Measurements from ENCODE around the gene CAPN5.
A peak's percentile ranks its signal among the peaks of the same experiment; 100 is the strongest.
"Not testable (repeated sequence)": the region's sequence is repeated elsewhere in the genome, so short reads cannot be mapped to it uniquely, and the experiment has no call there.

Gene CAPN5

GRCh38 chr11:77066229-77067042 lies at the start of gene CAPN5:
TSS of gene CAPN5 (plus strand) at chr11:77066971. CDS start at chr11:77084887, 17,916 bp downstream.
- Mint-ChIP-seq H3K4me1 (peaks cover 23% of the 10 kb centered on the region), H3K27me3 (ENCODE audit: low read depth) (peaks cover 12% of the 10 kb centered on the region), H3K4me3 (peak within 1 kb of the TSS; percentile 92 to 98 (median 97)), H3K9me3 (no peaks in the 10 kb centered on the region), H3K27ac (peak within 1 kb of the TSS; percentile 89 to 99 (median 98)), H3K36me3 (ENCODE audit: low read depth) (no peaks in the 10 kb centered on the region)
- peak in 2 of 3 experiments; percentile 5 to 33 for TF ChIP-seq CTCF (IDR thresholded peaks at IDR 0.05; ENCODE audit: unreplicated experiment in 3 of 3)

- H3K36me3 Mint-ChIP-seq (ENCODE audit: low read depth), result peaks cover 30% of the 10 kb centered on the region
- H3K9me3 Mint-ChIP-seq; H3K27me3 Mint-ChIP-seq (ENCODE audit: low read depth); H3K4me3 Mint-ChIP-seq; H3K4me1 Mint-ChIP-seq; H3K27ac Mint-ChIP-seq: not testable (repeated sequence)
Observed at GRCh38 chr11:77018396-77018924, 48.3 kb upstream of the CAPN5 start.

GRCh38 chr11:77019976-77020595 lies 46.7 kb upstream of the CAPN5 start:
- peaks cover 30% of the 10 kb centered on the region for H3K36me3 Mint-ChIP-seq (ENCODE audit: low read depth)
- no peak for TF ChIP-seq CTCF (IDR thresholded peaks at IDR 0.05; ENCODE audit: unreplicated experiment in 3 of 3)
- no peaks in the 10 kb centered on the region for H3K9me3 Mint-ChIP-seq
- H3K27ac Mint-ChIP-seq, result no peak overlapping the region
- no peaks in the 10 kb centered on the region for H3K4me1 Mint-ChIP-seq
- H3K27me3 Mint-ChIP-seq (ENCODE audit: low read depth), result no peaks in the 10 kb centered on the region
- H3K4me3 Mint-ChIP-seq, result no peak overlapping the region

GRCh38 chr11:77020734-77021133 lies 46.0 kb upstream of the CAPN5 start:
- no peak for TF ChIP-seq CTCF (IDR thresholded peaks at IDR 0.05; ENCODE audit: unreplicated experiment in 3 of 3)
- H3K36me3 Mint-ChIP-seq (ENCODE audit: low read depth), result peaks cover 27% of the 10 kb centered on the region
- H3K4me3 Mint-ChIP-seq, result no peak overlapping the region
- no peaks in the 10 kb centered on the region for H3K9me3 Mint-ChIP-seq
- no peaks in the 10 kb centered on the region for H3K27me3 Mint-ChIP-seq (ENCODE audit: low read depth)
- no peaks in the 10 kb centered on the region for H3K4me1 Mint-ChIP-seq
- no peak overlapping the region for H3K27ac Mint-ChIP-seq

- Mint-ChIP-seq H3K36me3 (ENCODE audit: low read depth) (peaks cover 5% of the 10 kb centered on the region), H3K9me3 (no peaks in the 10 kb centered on the region)
Observed at GRCh38 chr11:77024745-77025144, 42.0 kb upstream of the CAPN5 start.

More at GRCh38 chr11:77024745-77025144, 42.0 kb upstream of the CAPN5 start:
- Mint-ChIP-seq H3K27ac (no peak overlapping the region), H3K27me3 (ENCODE audit: low read depth) (peaks cover 5% of the 10 kb centered on the region), H3K4me1 (no peaks in the 10 kb centered on the region), H3K4me3 (no peak overlapping the region)
- no peak for TF ChIP-seq CTCF (IDR thresholded peaks at IDR 0.05; ENCODE audit: unreplicated experiment in 3 of 3)
